ENCODE data around the gene PPOX.

Gene PPOX

DNA sequence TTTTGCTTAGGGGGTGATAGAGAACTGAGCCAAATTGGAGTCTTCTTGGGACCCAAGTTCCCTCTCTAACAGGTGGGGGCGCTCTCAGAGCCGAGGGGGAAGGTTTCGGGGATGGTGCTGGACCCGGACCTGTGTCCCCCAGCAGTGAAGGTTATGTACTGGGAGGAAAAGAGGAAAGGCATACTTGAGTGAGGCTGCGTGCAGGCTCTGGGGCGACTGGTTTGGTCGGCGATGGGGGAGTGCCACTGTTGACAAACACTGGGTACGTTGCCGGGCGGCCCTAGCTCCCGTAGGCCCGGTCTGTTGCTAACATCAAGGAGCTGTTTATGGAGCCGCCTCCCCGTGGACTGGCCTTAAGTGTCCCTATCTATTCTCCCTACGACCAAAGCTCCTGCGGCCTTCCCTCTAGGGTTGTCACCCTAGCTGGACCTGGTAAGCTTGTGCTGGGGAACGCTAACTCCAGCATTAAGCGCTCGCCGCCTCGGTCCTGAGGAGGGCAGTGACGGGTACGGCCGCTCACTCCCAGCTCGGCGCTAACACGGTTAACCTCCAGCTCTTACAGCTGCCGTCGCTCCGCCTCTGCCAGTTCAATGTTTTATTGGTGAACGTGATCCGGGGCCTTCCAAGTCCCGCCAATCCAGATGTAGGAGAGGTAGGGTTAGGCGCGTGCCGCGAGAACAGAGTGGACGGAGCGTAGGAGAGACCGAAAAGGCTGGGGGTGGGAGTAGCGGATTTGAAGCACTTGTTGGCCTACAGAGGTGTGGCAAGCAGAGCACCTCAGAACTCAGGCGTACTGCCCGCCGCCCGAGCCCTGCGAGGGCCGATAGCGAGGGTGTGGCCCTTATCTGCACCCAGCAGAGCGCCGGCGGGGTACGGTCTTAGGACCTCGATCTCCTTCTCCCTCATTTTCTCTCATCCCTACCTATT lies at the start of gene PPOX:
Gene PPOX (plus strand): TSS at position 685 of the 927 bp plus-strand sequence. CDS start 422 bp downstream, outside the sequence.
- peak; percentile 95 for DNase-seq (ENCODE audit: low read depth, low spot score)

DNA sequence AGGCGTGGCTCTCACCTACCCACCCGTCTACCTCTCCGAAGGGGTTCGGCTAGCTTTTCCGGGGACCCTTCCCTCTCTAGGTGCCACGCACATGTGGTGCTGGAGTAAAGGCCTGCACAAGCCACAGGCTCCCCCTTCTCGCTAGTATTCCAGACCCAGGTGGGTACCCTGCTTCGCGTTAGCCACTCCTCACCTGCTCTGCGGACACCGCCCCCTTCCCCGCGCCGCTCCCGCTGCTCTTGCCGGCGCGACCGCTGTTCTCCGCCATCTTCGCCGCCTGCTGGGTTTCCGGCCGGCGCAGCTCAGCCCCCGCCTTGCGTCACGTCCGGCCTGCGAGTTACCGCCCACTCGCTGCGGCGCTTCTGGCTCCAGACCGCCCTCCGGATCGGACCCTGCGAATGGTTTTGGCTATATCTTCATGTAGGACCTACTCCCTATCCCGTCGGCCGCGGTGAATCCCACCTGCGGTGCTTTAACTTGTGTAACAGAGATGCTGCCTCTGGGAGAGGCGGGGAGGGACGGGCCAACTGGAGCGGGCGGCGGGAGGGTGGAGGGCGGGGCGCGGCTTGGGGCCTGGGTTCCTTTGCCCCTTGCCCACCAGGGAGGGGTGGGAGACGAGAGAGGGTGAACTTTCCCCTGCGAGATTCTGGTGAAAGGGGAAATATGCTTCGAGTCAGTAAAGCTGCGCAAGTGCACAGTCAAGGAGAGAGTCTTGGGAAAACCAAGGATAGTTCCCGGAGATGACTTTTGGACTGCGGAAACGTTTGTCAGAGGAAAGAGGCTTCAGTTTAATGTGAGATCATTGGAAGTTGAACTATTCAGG lies 48.3 kb upstream of the PPOX start, which contains the start of the genes NIT1 and PFDN2:
Gene NIT1 (plus strand): TSS at position 347 of the 823 bp plus-strand sequence. CDS start 72 bp downstream, at position 419.
Gene PFDN2 (minus strand): TSS at position 279 of the 823 bp plus-strand sequence. CDS start 11 bp downstream, at position 268.
- peak; percentile 69 for DNase-seq (ENCODE audit: low read depth, low spot score)

DNA sequence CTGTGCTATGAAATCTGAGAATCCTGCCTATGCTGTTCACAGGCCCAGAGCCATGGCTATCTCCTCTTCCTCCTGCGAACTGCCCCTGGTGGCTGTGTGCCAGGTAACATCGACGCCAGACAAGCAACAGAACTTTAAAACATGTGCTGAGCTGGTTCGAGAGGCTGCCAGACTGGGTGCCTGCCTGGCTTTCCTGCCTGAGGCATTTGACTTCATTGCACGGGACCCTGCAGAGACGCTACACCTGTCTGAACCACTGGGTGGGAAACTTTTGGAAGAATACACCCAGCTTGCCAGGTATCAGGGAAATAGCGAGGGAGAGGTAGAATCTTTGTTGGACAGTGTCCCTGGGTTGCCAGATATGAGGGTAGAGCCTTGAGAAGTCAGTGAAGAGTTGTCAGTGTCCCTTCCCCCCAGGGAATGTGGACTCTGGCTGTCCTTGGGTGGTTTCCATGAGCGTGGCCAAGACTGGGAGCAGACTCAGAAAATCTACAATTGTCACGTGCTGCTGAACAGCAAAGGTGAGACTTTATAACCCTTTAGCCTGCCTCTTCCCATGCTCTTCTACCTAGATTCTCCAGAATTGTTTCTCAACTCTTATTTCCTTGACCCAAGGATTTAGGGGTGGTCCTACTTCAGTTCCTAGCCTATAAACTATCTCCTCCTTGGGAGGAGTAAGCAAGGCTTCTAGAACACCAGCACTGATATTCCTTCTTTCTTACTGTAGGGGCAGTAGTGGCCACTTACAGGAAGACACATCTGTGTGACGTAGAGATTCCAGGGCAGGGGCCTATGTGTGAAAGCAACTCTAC lies 46.9 kb upstream of the PPOX start:
- DNase-seq (ENCODE audit: low read depth, low spot score): no peak

DNA sequence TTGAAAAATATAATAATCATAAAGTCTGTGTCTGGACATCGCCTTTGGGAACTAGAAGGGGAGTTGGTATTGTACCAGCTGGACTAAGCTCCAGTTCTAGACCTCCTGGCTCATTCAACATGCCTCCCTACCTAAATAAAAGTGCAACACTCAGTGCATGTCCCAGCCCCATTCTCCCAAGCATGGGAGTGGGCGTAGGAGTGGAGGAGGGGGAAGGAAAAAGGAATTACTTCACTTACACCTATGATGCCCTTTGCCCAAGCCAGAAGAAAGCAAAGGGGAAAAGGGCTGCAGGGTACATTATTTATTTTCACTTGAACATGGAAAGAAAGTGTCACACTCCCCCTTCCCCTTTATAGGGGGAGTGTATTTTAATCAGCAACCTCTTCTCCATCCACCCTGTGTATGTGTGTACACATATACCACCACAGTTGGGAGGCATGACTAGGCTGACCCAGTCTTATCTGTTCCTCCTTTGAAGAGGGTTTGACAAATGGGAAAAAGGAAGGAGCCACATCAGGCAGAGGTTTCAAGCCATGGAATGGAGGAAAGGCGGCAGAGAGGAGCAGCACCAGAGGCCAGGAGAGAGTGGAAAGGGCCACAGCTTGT lies 45.1 kb upstream of the PPOX start:
- DNase-seq (ENCODE audit: low read depth, low spot score): no peak

DNA sequence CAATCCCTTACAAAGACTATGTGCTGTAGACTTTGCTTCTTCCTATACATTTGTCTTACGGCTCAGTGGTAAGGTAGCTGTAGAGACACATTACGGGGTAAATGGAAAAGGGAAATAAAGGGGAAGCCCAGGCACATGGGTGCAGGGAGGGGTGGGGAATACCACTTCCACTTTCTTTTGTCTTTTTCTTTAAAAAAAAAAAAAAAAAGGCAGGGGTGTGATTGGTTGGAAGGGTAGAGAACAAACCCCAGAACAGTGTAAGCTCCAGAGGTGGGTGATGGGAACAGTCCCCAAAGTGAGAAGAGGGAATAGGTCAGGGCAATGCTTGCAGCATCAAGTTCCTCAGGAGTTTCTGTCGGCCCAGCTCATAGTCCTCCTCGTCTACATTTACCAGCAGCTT lies 44.4 kb upstream of the PPOX start:
- DNase-seq (ENCODE audit: low read depth, low spot score): no peak

DNA sequence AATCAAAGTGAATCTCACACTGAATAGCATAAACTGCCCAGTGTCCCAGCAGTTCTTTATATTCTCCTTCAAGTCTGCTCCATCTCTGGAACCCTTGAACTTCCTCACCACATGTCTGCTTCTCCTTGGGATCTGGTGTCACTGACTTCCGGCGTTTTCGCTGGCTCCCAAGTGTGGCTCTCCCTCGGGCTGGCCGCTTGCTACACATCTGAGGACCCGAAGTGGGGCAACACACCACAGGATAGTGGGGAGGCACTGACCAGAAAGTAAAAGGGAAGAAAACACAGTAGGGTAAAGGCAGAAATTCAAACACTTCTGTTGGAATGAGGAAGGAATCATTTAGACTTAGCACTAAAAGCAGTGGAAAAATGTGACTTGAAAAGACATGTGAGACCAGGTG lies 43.3 kb upstream of the PPOX start:
- no peak for DNase-seq (ENCODE audit: low read depth, low spot score)

DNA sequence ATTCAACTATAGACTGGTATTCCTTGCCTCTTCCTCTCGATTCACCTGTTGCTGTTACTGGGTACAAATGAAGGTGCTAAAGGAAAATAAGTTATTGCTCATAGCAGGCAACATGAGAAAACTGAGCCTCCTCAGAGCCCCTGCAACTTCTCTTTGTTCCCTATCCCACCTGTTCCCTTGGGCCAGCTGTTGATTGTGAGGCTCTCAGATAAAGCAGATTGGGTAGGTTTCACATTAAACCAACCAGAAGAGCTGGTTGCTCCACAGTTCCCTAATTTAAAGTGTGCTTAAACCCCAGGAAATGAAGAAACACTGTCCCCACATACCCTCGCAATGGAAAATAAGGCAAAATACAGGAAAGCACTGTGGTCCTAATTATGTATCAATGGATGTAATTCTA lies 38.6 kb upstream of the PPOX start:
- DNase-seq (ENCODE audit: low read depth, low spot score): no peak

DNA sequence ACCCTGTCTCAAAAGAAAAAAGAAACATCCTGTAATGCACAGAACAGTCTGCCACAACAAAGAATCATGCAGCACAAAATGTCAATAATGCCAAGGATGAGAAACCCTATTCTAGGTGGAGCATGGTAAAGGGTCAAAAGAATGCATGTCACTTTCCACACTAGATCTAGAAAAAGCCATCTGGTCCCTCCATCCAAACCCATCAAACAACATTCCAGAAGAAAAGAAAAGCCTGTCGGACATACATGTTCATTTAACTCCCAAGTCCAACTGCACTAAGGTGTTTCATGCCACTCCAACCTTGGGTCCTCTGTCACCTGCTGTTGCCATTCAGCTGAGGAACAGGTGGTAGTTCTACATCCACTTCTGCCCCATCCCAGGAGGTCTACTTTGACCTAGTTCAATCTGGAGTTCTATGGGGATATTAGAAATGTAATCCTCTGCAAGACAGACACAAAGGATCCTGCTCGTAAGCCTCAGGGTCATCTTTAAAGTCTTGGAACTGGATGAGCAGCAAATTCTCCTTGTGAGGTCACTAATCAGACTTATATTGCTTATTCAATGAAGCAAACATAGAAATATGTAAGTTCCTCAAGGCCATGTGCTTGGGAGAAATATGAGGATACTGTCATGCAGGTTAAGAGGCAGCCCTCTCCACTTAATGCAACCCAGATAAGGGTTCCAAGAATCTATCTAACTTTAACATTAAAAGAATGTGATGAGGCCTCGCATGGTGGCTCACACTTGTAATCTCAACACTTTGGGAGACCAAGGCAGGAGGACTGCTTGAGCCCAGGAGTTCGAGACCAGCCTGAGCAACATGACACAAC lies 37.4 kb upstream of the PPOX start:
- DNase-seq (ENCODE audit: low read depth, low spot score): no peak

DNA sequence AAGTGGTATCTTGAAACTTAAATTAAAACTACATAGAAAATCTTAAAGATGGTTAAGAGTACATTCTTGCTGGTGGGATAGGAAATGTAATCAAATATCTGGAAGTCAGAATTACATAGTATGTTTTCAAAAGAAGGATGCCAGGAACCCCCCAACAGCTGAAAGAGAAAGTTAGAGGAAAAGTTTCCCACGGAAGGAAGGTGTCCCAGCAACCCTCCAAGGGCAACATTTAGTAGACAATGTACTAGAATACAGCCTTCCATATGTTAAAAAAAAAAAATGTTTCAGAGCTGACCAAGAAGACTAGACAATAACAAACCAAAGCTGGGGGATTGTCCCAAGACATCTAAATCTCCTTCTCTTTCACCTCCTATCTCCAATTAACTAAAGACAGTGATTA lies 36.0 kb upstream of the PPOX start:
- DNase-seq (ENCODE audit: low read depth, low spot score): no peak

DNA sequence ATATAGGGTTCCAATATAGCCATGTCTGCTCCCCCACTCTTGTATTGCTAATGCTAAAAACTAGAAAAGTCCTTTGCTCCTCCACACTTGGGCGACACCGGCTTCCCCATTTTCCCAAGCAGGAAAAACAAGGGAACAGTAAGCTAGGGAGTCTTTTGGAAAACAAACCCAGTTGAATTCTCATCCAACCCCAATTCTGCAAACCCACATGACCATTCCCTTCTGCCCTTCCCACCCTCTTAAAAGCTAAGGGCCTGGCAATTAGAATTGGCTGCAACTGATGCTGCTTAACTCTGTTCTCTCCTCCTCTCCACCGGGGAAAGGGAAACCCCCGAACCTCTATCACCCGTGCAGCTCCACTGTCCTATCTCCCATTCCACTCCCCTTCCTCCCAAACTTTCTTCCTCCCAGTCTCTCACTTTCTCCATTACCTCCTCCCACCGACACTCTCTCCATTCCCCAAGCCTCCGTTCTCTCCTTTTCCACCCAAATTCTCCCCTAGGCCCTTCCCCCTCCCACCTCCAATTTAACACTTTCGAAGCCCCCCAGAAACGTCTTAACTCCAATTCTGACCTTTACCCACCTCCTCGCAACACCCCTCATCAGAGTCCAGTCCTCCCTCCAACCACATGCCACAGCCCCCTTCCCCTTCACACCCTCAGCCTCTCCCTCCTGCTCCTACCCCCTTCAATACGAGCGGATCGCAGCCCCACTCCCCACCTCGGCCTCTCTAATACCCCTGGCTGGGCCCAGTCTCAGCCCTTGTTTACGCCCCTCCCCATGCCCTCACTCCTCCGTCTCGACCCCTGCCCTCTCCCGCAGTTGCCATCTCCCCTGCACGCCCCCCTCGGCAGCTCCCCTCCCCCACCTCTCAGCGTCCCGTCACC lies 34.5 kb upstream of the PPOX start:
- no peak for DNase-seq (ENCODE audit: low read depth, low spot score)

DNA sequence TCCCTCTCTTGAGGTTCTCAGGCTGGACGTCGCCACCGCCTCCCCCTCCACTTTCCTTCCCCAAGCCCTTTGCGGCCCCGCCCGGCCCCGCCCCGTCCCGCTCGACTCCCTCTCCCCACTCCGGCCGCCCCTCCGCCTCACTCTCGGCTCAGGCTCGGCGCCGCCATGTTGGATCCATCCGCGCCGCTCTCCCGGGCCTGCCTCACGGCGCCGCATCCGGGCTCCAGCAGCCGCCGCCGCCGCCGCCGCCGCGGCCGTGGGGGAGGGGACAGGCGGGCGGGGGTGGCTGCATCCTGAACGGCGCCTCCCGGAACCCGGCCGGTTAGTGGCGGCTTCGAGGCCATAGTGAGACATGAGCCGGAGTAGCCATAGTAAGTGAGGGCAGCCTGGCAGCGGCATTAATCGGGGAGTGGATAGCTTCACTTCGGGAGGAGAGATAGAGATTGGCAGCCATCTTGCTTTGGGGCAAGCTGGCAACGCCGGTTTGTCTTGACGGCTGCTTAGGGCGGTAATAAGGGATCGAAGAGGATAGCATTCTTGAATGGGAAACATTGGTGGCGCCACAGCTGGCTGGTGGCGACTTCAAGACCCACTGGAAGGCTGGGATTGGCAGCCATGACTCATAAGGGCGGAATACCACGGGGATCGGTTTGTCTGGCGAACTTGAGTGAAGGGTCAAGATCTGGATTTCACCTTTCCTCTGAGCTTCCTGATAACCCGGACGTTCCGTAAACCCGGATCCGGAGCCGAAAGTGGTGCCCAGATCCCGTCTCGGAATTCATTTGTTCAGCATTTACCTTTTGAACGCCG lies 33.6 kb upstream of the PPOX start, which contains the start of gene DEDD:
Gene DEDD (minus strand): TSS at position 258 of the 810 bp plus-strand sequence. CDS start 8,205 bp downstream, outside the sequence.
- peak; percentile 96 for DNase-seq (ENCODE audit: low read depth, low spot score)

DNA sequence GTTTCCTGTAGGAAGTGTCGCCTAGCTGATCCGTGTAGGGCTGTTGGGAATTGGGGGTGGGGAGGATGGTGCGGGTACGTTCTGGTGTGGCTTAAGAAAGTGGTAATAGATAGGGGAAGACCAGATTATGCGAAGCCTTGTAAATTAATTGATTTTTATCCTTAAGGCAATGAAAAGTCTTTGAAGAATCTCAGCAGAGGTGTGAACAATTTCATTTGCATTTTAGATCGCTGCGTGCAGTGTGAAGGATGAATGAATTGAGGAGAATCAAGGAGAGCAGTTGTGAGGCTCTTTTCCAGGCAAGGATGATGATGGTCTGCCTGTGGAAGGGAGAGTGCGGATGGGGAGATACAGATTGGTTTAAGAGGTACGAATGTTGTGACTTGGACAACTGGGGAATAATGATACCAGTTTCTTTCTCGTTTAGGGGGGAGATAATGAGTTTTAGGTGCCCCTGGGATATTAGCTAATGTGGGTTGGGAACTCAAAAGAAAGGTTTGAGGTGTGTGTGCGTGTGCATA lies 32.9 kb upstream of the PPOX start:
- no peak for DNase-seq (ENCODE audit: low read depth, low spot score)

DNA sequence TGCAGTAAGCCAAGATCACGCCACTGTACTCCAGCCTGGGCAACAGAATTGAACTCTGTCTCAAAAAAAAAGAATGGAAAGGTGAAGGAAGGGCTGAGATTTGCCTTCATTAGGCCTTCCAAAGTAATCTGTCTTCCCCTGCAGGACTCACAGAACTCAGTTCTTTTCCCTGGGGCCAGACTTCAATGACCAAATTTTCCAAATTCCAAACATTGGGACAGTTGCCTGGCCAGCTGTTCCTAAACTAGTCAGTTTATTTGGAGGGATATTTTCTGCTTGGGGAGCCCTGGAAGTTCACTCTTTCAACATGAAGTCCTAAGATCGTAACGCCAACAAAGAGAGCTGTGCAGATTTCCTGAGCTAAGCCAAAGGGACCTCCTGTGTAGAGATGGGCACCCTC lies 28.3 kb upstream of the PPOX start:
- no peak for DNase-seq (ENCODE audit: low read depth, low spot score)

DNA sequence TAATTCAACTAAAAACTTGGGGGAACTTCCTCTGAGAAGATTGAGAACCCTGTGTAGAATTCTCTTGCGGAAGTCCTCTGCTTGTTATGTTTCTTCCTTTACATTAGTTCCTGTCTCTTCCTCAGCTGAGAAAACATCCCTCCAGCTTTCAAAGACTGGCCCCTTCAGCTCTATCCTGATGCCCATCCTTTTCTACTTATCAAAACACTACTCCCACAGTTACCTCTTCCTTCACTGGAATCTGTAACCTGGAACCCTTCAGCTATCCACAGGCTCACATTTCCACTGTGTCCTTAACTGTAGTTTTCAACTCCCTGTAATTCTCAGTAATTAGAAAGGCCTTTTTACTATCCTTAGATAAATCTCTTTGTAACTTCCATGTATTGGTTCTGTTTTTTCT lies 27.8 kb upstream of the PPOX start:
- DNase-seq (ENCODE audit: low read depth, low spot score): no peak

DNA sequence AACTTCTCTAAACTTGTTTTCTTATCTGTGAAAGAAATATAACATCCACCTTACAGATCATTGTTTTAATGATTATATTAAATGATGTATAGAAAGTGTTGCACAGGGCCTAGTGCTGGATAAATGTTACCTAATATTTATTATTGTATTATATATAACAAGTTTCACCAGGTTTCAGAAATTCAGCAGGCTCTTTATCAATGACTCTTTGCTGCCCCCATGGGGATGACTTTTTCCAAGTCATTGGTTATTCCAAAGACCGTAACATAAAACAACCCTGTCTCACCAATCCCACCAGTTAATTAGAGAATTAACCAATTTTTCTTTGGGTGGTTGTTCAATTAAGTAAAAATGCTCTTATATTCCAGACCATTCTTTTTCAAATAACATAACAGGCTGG lies 26.5 kb upstream of the PPOX start:
- DNase-seq (ENCODE audit: low read depth, low spot score): no peak

DNA sequence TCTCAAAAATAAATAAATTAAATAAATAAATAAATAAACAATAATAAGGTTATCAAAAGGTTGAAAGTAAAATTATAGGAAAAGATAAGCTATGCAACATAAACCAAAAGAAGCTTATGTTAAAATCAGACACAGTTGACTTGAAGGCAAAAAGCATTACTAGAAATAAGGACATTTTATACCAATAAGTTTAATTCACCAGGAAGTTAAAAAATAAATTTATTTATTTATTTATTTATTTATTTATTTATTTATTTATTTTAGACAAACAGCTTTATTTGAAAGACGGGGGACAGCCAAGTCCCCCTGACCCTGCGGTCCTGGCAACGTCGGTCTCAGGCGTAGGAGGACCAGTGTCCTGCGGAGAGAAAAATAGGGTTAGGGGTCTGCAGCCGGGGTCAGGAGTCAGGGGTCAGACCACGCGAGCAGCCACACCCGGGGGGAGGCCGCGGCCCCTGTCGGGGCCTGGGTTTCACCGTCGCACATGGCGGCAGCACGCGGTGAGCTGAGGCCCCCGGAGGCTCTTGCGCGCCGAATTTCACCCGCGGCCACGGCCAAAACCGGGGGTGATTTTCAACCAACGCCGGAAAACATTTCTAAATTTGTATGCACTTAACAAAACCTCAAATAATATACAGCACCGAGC lies 25.3 kb upstream of the PPOX start:
- no peak for DNase-seq (ENCODE audit: low read depth, low spot score)

DNA sequence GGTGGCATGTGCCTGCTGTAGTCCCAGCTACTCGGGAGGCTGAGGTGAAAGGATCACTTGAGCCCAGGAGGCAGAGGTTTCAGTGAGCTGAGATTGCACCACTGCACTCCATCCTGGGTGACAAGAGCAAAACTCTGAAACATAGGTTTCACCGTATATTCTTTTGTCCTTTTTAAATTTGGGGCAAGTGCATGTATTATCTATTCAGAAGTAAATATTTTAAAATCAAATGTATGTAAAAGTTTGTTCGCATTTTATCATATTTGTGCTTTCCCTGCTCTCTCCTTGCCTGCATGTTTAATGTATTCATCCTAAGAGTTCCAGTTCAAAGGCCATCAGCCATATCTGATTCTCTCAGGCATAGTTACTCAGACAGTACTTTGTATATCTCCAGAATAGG lies 20.4 kb upstream of the PPOX start:
- DNase-seq (ENCODE audit: low read depth, low spot score): no peak
